Measurements from ENCODE around the gene ARHGEF28.

The ARHGEF28 gene

DNA sequence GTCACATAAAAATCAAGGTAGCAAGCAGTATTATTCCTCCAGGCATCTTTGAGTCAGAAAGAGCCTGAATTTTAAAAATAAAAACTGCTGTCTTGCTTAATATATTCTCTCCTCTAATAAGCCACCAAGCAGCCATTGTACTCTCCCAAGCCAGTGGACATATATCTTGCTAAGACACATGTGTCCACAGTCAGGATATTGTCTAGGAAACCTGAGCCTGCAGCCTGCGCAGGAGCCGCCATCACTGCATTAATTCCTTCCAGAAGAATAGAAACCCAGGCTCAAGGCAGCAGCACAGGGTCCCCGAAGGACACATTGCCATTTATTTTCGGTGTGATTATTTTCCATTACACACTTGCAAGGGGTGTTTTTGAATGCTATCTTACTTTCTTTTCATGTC is 345.3 kb downstream of the ARHGEF28 start:
- TF ChIP-seq, protein P1, sequence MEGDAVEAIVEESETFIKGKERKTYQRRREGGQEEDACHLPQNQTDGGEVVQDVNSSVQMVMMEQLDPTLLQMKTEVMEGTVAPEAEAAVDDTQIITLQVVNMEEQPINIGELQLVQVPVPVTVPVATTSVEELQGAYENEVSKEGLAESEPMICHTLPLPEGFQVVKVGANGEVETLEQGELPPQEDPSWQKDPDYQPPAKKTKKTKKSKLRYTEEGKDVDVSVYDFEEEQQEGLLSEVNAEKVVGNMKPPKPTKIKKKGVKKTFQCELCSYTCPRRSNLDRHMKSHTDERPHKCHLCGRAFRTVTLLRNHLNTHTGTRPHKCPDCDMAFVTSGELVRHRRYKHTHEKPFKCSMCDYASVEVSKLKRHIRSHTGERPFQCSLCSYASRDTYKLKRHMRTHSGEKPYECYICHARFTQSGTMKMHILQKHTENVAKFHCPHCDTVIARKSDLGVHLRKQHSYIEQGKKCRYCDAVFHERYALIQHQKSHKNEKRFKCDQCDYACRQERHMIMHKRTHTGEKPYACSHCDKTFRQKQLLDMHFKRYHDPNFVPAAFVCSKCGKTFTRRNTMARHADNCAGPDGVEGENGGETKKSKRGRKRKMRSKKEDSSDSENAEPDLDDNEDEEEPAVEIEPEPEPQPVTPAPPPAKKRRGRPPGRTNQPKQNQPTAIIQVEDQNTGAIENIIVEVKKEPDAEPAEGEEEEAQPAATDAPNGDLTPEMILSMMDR (IDR thresholded peaks at IDR 0.05; ENCODE audit: insufficient read depth, low read length, missing control alignments) = no peak
- no peak for DNase-seq (ENCODE audit: low read depth, low spot score)
- CTCF ChIA-PET = no interaction called here
- no peak overlapping the region for H3K4me3 ChIP-seq (ENCODE audit: low read depth, low read length)
- POLR2A ChIA-PET = no interaction called here

DNA sequence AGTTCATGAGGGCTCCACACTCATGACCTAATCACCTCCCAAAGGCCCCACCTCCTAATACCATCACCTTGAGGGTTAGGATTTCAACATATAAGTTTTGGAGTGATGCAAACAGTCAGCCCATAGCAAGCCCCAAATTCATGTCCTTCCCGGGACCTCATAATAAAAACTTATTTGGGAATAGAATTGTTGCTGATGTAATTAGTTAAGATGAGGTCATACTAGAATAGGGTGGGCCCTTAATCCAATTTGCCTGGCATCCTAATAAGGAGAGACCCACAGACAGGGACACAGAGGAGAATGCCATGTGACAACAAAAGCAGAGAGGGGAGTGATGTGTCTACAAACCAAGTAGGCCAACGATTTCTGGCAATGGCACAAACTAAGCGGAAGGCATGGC is 347.1 kb downstream of the ARHGEF28 start:
- ChIA-PET CTCF (no interaction called here), POLR2A (no interaction called here)
- TF ChIP-seq, protein P1 (IDR thresholded peaks at IDR 0.05; ENCODE audit: insufficient read depth, low read length, missing control alignments) = no peak
- H3K4me3 ChIP-seq (ENCODE audit: low read depth, low read length) = no peak overlapping the region
- no peak for DNase-seq (ENCODE audit: low read depth, low spot score)

DNA sequence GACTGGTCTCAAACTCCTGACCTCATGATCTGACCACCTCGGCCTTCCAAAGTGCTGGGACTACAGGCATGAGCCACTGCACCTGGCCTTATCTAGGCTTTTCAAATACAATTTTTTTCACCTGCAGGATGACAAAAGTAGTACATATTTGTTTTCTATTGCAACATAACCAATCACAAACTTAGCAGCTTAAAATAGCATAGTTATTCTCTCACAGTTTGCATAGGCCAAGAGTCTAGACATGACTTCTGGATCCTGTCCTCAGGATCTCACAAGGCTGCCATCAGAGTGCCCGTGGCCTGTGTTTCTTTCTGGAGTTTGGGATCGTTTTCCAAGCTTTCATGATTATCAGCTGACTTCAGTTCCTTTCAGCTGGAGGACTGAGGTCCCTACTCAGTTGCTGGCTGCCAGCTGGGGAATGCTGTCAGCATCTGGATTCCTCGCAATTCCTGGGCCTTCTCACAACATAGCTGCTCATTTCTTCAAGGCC is 348.9 kb downstream of the ARHGEF28 start:
- CTCF ChIA-PET = interaction anchor here (0.6 to 1.6 kb wide), 3 partner anchors 10 to 674 kb away, joined by 3 to 4 read pairs (median 4); no protein-coding TSS in a partner anchor
- no peak overlapping the region for H3K4me3 ChIP-seq (ENCODE audit: low read depth, low read length)
- POLR2A ChIA-PET = no interaction called here
- TF ChIP-seq, protein P1 (IDR thresholded peaks at IDR 0.05; ENCODE audit: insufficient read depth, low read length, missing control alignments) = no peak
- no peak for DNase-seq (ENCODE audit: low read depth, low spot score)

DNA sequence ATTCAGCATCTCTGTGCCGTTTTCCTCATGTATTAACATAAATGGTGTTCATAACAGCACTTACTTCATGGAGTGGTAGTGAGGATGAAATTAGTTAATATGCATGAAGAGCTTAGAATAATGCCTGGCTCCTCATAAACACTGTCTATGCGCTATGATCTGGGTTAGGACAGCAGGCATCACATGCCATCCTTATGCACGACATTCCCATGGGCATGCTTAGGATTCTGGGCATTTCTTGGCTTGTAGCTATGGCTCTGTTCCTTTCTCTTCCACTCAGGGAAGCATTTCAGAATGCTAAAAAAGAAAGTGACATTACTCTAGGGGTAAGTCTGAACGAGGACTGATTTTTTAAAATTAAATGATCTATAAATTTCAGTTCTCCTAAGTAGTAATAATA is 349.8 kb downstream of the ARHGEF28 start:
- DNase-seq (ENCODE audit: low read depth, low spot score) = no peak
- POLR2A ChIA-PET = no interaction called here
- CTCF ChIA-PET = no interaction called here
- H3K4me3 ChIP-seq (ENCODE audit: low read depth, low read length) = no peak overlapping the region
- TF ChIP-seq, protein P1 (IDR thresholded peaks at IDR 0.05; ENCODE audit: insufficient read depth, low read length, missing control alignments) = no peak

DNA sequence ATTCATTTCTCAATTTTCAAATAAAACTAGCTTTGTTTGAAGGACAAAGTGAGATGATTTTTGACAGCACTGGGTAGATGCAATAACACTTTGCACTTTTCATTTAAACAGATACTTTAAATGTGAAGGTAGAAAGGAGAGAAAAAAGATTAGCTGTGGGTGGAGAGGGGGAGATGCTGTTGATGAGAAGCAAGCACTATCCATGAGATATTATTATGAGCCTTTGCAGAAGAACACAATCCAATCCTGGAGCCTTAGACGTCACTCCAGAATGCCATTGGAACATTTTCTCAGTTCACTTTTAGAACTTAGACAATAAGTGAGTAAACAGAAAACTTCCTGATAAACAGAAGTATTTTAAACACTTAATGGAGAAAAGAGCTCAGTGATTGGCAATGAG is 351.1 kb downstream of the ARHGEF28 start:
- TF ChIP-seq, protein P1 (IDR thresholded peaks at IDR 0.05; ENCODE audit: insufficient read depth, low read length, missing control alignments) = no peak
- CTCF ChIA-PET = interaction anchor here (1.8 to 2.1 kb wide), 2 partner anchors 10 to 665 kb away, joined by 4 to 8 read pairs; no protein-coding TSS in a partner anchor
- no peak overlapping the region for H3K4me3 ChIP-seq (ENCODE audit: low read depth, low read length)
- POLR2A ChIA-PET = no interaction called here
- no peak for DNase-seq (ENCODE audit: low read depth, low spot score)

DNA sequence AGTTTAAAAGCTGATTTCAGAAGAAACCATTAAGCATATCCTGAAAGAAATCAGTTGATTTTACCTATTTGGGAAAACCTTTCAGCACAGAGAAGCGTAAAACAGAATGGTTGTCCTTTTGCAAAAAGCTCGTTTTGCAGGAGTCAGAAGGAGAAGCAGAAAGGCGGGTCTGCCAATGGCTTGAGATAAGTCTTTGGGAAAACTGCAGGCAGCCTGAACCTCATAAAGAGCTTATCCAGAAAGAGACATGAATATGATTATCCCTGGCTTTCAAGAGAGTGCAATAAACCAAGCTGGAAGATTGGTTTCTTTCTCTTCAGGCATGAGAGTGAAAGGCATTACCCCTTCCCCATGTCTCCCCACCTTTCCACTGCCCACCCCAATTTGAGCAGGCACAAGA is 353.3 kb downstream of the ARHGEF28 start:
- CTCF ChIA-PET = interaction anchor here (2.1 kb wide), 1 partner anchor 662 kb away, joined by 8 read pairs; no protein-coding TSS in a partner anchor
- TF ChIP-seq, protein P1 (IDR thresholded peaks at IDR 0.05; ENCODE audit: insufficient read depth, low read length, missing control alignments) = no peak
- no peak overlapping the region for H3K4me3 ChIP-seq (ENCODE audit: low read depth, low read length)
- POLR2A ChIA-PET = no interaction called here
- DNase-seq (ENCODE audit: low read depth, low spot score) = no peak

Measured in AG04449 (cell line).